A204.1 (cell line): ENCODE results near the gene HERC3.
"Not testable (repeated sequence)": the region's sequence is repeated elsewhere in the genome, so short reads cannot be mapped to it uniquely, and the experiment has no call there.

Experiments
- FAIRE-seq: peaks from 2 replicates; lab custom pipeline; 2012; peaks lifted over from hg19 to GRCh38; lab: Jason Lieb, UNC

HERC3 gene

GRCh38 chr4:88609387-88609786 lies 17.1 kb downstream of the HERC3 start:
- no peak for FAIRE-seq

- not testable (repeated sequence) for FAIRE-seq
Observed at GRCh38 chr4:88609794-88610193, 17.5 kb downstream of the HERC3 start.

DNA sequence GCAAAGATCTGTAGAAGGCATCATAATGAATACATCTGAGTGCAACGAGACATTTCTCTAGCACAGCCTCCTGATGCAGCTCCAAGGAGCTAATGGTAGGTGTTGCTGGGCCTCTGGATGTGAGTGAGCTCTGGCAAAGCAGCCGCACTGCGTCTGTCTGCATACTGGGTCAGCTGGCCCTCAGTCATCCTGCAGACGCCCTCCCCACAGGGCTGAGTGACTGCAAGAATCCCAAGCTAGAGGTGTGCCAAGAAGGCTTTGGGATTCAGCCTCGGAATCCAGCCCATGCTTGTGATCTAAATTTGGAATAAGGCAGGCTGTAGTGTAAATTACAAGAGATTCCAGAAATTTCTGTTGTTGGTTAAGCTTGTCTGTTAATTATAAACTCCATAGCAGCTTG lies 18.5 kb downstream of the HERC3 start:
- FAIRE-seq: no peak

GRCh38 chr4:88613417-88613875 lies 21.2 kb downstream of the HERC3 start:
- FAIRE-seq: no peak

DNA sequence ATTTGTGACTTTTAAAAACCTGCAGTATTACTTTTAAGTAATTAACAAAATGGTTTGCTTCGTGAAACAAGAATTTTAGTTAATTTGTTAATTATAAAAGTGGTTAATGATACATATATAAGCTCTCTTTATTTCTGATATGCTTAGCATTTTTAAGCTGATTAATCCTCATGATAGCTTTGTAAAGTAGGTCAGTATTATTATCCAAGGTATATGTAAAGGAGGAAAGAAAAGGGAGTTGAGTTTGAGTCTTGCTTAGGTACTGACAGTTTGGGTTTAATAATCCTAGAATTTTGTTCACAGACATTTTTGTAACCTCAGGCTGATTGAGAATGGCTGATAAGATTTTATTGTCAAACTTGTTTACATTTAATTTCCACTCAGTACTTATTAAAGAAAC lies 21.8 kb downstream of the HERC3 start:
- FAIRE-seq: peak; percentile 11

DNA sequence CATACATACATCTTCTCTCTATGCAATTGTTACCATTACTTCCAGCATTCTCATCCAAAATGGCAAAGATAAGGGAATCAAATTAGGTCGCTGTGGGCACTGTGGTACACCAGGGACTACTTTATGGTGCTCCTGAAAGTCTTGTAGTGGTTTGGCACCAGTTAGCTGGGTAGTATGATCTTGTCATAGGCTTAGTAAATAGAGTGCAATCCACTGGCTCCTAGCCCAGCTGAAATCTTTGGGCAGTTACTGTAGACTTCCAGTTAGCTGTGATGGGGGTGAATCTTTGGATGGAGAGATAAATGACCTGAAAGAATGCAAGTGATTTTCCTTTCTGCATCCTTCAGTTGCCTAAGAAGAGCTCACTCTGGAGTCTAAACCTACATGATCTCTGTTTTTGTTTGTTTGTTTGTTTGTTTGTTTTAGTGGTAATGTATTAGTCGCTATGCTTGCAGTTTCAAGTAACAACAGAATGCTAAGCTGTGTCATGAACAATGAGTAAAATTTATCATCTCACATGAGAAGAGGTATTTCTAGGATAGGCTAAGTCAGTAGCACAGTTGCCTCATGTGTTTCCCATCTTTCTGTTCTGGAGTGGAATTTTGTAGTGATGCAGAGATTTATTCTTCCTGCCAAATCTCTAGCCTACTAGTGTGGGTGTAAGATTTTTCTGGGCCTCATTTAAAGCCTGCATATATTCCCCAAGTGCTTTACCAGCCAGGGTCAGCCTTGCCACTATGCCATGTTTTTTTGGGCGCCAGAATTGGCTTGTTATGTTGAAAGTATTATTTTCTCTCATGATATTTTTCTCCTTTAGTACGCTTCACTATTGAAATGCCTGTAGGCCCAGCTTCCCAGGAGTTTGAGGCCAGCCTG lies 24.2 kb downstream of the HERC3 start:
- FAIRE-seq: no peak

DNA sequence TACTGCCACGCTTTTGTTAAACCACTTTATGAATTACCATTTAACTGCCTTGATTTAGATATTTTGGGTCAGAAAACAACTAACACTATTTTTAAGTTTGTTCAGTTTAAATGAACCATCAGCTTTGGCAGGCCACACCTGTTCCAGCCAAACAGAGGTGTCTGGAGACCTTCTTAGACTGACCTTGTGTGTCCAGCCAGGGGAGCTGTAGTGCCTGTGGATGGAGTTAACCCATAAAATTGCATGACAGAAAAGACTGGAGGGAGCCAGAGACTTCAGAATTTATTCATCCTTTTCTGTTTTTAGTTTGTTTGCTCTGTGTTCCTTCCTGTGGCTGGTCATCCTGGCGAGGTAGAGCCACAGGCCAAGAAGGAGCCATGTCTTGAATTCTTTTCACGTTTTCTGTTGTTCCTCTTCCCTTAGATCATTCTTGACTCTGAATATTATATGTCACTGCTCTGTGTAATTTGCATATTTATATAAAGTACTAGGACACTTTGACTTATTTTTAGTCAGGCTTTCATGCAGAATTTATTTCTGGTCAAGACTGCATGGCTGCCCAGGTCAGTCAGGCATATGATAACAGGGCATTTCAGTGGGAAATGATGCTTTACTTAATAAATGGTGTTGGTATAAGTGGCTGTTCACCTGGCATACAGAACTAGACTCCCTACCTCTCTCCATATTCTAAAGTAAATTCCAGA lies 26.7 kb downstream of the HERC3 start:
- no peak for FAIRE-seq

DNA sequence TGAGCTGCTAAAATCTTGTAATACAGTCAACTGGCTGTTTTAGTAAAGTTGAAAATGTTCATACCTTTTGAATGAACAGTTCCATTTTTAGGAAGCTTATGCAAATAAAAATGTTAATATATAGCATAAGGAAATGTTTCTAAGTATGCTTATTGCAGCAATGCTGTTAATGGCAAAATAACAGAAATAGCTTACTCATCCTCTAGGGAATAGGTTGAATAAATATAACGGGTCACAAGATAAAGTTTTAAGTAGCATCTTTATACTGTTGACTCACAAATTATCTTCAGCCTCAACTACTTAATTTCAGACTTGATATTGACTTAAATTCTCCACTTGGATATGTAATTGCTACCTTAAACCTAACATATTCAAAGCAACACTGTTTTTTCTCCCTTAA lies 27.7 kb downstream of the HERC3 start:
- FAIRE-seq: no peak

DNA sequence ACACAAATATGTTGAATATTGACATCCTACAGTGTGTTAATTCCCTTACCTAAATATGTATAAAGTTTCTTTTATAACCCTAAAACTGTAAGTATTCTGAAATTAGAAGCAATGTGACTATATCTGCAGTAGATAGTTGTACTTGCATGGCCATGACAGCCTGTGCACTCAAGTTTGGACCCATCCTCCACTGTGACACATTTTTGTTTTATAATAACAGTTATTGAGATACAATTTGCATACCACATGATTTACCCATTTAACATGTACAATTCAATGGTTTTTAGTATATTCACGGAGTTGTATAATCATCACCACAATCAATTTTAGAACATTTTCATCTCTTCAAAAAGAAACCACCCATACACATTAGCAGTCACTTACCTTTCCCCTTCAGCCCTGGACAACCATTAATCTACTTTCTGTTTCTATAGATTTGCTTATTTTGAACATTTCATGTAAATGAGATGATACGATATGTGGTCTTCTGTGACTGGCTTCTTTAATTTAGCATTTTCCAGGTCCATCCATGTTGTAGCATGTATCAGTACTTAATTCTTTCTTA lies 29.6 kb downstream of the HERC3 start:
- no peak for FAIRE-seq

DNA sequence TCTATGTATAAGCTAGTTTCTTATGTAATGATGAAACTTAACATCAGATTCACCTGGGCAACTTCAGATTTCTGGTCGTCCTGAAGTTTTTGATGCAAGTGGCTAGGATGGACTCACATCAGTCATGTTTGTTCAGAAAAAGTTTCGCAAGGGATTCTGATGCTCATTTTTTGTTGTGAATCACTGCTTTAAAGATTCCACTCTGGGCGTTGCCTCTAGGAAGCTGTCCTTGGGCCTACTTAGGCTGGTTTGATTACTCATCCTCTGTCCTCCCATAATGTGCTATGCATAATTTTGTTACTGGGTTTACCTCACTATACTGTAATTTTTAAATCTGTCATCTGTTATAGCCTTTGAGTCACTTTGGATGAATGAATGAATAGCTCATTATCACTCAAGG lies 30.8 kb downstream of the HERC3 start:
- no peak for FAIRE-seq

DNA sequence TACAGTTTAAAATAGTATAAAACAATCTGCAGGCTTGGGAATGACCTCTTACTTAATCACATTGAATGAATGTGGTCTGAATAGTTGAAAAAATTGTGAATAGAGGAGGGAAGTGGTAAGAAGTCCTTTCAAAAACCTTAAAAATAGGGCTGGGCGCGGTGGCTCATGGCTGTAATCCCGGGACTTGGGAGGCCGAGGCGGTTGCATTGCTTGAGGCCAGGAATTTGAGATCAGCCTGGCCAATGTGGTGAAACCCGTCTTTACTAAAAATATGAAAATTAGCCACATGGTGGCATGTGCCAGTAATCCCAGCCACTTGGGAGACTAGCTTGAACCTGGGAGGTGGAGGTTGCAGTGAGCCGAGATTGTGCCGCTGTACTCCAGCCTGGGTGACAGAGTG lies 36.5 kb downstream of the HERC3 start:
- FAIRE-seq: no peak

DNA sequence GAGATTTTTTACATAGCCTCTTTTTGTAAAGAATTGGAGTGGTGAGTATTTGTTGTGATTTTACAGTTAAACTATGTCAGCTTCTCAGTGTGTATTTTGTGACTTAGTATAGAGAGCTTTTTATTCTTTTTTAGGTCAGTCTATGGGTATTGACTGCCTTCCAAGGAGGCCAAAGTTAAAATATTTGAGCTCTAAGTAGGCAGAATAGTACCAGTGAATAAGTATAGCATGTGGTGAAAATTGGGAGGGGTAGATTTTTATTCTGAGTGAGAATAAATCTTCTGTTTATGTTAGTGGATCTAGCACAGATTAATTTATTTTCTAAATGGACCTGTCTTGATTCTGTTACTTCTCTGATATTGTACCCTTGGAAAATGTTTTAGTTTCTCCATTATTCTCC lies 37.5 kb downstream of the HERC3 start:
- FAIRE-seq: no peak

DNA sequence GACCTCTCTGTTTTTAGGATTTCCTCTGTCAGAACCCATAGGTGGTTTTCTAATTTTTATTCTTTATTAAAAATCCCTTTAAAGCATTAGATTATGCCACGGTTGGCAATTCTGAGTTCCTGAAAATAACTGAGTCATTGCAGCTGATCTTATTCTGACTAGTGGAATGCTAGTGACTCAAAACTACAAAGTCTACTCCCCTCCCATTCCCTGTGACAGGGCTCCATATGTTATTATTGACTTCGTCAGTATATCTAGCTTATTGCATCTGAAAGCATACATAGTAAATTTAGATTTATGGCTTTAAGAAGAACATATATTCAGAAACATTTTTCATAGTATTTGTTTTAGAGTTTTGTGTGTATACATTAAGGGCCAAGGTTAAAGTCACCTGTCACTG lies 38.5 kb downstream of the HERC3 start:
- no peak for FAIRE-seq

GRCh38 chr4:88643932-88644331 lies 51.7 kb downstream of the HERC3 start:
- FAIRE-seq: no peak

DNA sequence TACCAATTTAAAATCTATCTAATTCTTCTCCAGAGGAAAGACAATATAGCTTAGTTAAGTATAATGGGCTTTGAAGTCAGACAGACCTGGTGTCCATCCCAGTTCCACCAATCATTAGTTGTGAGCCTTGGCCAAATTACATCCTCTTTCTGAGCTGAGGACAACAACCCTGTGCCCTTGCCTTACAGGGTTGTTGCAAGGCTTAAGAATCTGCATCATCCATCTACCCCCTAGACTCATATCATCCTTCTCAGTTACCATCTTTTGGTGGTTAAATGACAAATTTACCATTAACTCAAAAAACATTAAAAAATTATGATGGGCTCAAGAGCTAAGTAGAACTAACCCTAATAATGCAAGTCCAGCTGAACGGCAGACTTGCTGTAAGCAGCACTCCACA lies 53.7 kb downstream of the HERC3 start:
- no peak for FAIRE-seq

- no peak for FAIRE-seq
Observed at GRCh38 chr4:88646528-88647280, 54.4 kb downstream of the HERC3 start.

- FAIRE-seq: no peak
Observed at GRCh38 chr4:88649716-88650115, 57.4 kb downstream of the HERC3 start.

GRCh38 chr4:88653371-88653946 lies 61.2 kb downstream of the HERC3 start:
- FAIRE-seq: no peak

DNA sequence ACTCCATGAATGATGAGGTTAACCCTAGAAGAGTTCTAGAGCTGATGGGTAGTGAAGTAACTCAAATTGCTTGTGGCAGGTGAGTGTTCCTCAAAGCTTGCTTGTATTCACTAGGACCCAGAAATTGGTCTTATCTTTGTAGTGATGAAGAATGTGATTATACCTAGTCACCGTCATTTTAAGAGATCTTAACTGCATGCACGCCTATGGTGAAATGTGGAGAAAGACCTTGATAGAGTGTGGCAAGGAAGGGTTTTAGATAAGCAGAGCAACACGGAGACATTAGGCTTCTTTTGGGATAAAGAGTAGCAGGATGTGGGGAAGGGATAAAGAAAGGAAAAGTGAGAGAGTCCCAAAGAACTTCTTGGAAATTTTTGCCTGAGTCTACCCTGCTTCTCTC lies 62.9 kb downstream of the HERC3 start:
- no peak for FAIRE-seq

DNA sequence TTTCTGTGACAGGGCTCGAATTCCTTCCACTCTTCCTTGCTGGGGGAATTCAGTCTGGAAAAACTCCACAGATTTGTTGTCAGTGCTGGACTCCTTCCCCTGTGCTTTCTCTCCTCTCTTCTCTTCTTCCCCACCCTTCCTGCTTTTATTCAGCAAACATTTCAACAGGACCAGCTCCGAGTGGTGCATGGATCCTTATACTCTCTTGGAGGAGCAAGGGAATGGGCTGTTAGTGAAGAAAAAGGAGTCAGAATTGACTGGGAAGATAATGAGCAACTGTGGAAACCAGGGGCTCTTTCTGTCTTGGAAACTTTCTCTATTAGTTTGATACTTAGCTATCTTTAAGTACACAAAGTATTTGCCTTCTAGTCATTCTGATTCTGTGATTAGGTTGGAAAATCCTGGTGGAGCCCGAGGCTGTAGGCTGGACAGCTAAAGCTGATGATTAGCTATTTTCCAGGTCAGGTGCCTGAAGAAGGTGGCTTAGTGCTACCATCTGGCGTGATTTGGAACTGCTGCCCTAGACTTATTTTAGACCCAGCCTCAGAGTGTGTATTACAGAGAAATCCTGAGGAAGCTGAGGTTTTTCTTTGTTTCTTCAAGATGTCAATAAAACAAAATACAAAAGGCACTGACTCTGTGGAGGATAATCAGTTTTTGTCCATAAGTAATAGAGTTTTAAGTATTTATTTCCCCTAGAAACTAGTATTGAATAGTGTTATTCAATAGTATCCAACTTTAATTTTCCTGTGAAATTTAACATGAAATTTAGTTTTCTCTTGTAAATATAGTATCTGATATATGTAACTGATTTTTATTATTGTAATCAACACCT lies 67.0 kb downstream of the HERC3 start:
- FAIRE-seq: no peak

GRCh38 chr4:88659890-88660208 lies 67.6 kb downstream of the HERC3 start:
- FAIRE-seq: no peak
